ENCODE measurements around the gene SLC16A3.
"Not testable (repeated sequence)": the region's sequence is repeated elsewhere in the genome, so short reads cannot be mapped to it uniquely, and the experiment has no call there.

The SLC16A3 gene

GRCh38 chr17:82204831-82205719 is 23.8 kb upstream of the SLC16A3 start:
- DNase-seq: peak; percentile 40

DNA sequence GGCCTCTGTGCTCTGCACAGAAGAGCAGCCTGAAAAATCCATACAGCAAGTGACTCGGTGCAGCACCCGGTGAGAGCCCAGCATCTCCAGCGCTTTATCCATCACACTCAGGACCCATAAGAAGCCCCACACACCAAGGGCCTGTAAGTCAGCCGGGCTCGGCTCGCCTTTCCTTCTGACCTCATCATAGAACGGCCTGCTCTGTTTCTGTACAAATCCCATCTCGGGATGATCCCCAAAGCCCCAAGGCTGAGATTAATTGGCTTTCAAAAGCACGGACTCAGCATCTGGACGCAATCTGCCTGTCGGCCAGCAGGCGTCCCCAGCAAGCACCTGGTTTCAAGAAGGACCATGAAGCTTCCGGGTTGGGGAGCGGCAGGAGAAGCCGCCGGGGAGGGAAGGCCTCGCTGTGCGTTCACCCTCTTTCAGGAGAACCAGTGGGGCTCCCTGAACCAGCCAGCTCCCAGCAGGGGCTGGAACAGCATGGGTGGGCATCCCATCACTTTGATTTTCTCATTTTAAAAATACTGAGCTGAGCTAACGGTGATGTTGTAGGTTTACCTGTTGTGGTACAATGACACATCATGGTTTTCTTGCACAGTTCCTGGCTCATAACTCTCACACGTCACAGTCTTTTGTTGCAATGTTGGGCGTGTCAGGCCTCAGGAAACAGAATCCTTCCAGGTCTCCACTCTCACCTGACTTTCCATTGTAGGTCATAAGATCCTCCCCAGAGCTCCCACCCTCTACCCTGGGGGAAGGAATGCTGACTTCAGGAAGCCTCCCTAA is 22.9 kb upstream of the SLC16A3 start:
- peak; percentile 86 for DNase-seq

DNA sequence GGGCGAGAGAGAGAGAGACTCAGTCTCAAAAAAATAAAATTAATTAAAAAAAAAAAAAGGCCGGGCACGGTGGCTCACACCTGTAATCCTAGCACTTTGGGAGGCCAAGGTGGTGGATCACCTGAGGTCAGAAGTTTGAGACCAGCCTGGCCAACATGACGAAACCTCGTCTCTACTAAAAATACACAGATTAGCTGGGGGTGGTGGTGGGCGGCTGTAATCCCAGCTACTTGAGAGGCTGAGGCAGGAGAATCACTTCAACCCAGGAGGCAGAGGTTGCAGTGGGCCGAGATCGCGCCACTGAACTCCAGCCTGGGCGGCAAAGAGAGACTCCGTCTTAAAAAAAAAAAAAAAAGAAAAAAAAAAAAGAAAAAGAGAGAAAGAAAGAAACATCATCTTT is 18.2 kb upstream of the SLC16A3 start:
- DNase-seq: not testable (repeated sequence)

DNA sequence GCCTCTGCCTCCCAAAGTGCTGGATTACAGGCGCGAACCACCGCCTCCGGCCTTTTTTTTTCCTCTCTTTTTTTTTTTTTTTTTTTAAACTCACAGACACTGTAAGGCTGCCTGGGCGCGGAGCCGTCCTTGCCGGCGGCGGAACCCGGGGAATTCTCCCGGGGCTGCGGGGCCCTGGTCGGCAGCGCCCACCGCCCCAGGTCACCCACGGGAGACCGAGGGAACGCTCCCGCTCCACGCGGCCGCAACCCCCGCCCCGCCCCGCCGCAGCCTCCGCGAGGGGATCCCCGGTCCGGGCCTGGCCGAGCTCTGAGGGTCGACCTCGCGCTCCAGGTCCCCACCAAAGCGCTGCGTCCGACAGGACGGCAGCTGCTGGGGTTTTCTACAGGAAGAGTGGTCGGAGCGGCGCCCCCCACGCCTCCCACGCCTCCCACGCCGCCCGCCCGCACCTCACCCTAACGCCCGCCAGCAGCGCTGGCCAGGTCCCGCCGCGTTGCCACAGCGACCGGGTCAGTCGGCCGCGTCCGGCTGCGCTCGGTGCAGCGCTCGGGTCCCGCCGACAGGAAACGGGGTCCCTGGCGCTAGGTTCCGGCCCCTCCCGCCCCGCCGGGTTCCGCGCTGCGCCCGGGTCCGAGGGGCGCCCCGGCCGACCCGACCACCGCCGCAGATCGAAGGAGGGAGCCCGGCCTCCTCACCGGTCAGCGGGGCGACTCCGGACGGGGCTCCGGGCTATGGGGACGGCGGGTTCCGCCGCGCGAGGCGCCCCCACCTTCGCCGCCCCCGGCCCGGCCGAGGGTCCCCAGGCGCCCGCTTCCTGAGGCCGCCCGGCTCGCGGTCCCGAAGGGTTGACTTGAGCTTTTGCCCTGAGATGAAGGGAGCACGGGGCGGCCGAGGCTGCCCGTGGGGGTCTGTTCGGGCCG is 16.3 kb upstream of the SLC16A3 start, which contains the start of gene CCDC57:
Gene CCDC57 (minus strand): TSS at position 512 of the 920 bp plus-strand sequence. CDS start 10,898 bp downstream, outside the sequence.
- peak; percentile 66 for DNase-seq

- DNase-seq: peak; percentile 35
Measured at GRCh38 chr17:82213251-82214011, 15.4 kb upstream of the SLC16A3 start.

DNA sequence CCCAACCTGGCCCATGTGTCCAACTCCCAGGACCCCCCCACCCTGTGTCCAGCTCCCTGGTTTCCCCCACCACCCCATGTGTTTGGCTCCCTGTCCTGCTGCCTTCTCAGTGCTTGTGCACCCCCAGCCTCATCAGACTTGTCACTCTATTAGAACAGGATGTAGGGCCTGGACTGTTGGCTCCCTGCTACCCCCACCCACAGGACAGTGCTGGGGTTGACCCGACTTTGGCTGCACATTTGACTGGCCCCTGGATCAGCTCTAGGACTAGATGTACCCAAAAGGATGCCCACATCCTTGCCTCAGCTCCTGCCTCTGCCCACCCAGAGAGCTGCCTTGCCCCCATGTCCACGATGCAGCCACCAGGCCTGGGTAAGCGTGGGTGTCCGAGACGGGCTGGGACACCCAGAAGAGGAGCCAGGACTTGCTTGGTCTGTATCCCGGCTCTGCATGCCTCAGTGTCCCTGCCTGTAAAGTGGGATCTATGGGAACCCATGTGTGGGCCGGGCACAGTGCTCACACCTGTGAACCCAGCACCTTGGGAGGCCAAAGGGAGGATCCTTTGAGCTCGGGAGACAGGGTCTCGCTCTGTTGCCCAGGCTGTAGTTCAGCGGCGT is 14.7 kb upstream of the SLC16A3 start:
- DNase-seq: peak; percentile 4

DNA sequence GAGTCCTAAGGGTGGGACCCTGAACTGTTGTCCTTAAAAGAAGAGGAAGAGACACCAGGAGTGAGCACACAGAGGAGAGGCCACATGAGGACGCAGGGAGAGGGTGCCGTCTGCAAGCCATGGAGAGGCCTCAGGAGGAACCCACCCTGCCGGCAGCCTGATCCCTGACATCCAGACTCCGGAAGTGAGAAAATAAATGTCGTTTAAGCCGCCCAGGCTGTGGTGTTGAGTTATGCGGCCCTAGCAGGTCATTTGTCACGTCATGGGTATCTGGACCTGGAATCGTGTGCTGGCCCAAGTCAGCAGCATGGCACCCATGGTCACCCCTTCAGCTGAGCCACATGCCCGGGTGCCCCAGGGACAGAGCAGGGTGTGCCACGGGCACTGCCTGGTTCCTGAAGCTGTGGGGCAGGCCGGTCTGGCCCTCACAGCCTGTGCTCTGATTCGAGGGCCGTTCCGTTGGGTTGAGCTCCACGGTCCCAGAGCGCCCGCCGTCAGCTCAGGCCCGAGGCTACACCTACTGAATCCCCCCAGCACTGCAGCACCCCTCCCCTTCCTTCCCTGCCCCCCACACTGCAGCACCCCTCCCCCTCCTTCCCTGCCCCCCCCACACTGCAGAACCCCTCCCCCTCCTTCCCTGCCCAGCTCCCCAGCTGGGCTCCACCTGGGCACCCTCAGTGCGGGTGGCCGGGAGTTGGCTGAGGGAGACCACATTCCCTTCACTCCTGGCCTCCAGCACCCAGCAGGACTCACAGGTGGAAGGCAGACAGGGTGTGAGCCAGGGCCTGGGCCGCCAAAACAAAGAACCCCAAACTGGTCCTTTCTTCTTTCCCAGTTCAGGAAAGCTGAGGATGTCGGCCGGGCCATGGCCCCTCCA is 13.5 kb upstream of the SLC16A3 start:
- no peak for DNase-seq

GRCh38 chr17:82215972-82216300 is 12.9 kb upstream of the SLC16A3 start:
- no peak for DNase-seq

GRCh38 chr17:82216301-82217119 is 12.3 kb upstream of the SLC16A3 start:
- DNase-seq: peak; percentile 41

DNA sequence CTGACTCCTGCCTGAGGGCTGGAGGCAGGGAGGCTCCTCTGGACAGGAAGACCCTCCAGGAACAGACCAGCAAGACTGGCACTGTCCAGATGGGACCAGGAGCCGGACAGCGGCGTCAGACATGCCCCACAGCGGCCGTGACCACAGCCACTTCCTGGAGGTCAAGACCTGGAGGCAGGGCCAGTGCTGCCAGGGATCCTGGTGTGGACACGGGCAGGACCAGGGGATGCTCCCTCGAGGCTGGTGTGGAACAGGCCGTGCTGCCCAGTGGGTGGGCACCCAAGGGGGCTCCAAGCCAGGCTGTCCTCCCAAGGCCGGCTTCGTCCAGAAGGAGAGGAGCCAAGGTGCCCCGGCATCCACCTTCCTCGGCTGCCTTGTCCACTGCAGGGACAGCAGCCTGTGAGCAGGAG is 11.7 kb upstream of the SLC16A3 start:
- DNase-seq: no peak

DNA sequence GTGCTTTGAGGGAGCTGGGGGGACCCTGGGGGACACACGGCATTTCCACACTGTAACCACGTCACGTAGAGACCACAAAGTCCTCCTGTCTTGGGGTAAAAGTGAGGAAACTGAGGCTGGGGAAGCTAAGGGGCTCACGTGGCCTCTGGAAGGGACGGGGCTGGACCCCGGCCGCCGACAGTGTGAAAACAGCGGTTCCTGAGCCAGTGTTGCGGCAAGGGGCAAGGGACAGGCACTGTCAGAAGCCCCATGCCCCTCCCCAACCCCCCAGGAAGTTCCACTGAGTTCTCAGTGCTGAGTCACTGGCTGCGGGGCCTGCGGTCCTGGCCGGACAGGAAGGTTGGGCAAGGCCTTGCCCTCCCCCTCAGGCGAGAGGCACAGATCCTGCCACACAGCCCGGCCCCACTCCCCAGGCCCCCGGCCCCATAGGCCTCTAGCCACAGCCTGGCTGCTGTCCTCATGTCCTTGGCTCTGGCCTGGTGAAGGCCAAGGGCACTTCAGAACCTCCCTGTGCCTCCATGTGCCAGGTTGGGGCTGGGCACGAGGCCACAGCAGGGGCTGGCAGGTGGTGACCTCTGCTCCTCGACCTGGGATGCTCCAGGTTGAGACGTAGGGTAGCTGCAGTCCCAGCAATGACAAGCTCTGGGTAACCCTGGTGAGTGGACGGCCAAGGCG is 11.2 kb upstream of the SLC16A3 start:
- no peak for DNase-seq

GRCh38 chr17:82218349-82219075 is 10.3 kb upstream of the SLC16A3 start:
- no peak for DNase-seq

DNA sequence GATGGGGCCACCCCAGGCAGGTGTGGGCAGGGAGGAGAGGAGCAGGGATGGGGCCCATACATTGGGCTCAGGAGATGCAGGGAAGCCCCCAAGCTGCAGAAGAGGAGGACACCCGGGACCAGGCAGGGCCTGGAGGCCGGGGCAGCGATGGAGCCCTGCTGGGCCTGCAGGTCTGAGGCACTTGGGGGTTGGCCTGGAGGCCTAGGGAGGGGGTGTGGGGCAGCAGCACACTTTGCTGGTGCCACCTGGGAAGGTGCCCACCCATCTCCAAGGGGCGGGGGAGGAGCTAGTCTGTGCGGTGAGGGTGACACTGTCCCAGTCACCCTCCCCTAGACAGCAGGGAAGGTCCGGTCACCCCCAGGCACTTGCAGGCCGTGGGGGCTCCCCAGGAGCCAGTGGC is 9.8 kb upstream of the SLC16A3 start:
- DNase-seq: no peak

DNA sequence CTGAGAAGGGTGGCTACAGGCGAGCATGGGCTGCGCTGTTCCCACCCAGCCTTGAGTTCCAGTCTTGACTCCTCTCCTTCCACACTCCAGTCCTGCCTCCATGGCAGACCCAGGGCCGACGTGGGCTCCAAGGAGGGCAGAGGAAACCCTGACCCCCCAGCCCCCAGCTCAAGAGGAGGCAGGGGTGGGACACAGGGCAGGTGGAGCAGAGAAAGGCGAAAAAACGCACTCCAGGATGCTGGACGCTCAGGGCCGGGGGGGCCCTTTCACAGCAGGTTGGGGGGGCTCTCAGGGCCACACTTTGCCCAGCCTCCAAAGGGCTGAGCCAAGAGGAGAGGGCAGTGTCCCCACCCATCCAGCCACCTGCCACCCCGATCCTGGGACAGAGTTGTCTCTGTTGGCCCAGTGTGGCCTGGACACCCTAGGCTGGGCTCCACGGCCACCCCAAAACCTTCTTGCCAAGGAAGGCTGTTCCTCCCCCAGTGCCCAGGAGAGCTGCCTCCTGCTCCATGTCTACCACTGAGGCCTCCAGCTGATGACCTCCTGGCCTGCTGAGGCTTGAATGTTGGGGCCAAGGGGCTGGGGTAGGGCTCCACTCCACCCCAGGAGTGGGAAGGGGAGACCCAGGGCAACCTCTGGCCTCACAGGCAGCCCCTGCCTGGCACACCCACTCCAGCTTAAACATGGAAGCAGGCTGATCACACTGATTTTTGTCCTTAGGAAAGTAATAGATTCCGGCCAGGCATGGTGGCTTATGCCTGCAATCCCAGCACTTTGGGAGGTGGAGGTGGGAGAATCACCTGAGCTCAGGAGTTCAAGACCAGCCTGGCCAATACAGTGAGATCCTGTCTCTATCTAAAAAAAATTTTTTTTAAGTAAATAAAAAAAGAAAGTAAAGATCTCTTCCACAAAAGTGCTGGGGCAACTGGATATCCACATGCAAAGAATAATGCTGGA is 8.8 kb upstream of the SLC16A3 start:
- no peak for DNase-seq

DNA sequence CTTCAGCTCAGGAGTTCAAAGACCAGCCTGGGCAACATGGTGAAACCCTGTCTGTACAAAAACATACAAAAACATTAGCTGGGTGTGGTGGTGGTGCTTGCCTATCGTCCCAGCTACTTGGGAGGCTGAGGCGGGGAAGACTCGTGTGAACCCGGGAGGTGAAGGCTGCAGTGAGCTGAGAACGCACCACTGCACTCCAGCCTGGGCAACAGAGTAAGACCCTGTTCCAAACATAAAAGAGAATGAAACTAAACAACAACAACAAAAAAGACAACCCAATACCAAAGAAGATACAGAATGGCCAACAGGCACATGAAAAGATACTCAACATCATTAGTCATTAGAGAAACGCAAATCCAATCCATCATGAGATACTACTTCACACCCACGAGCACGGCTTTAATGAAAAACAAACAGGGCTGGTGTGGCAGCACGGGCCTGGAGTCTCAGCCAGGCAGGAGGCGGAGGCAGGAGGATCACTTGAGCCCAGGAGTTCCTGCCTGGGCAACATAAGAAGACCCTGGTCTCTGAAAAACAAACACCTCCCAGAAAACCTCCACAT is 7.4 kb upstream of the SLC16A3 start:
- no peak for DNase-seq

GRCh38 chr17:82222816-82223215 is 6.0 kb upstream of the SLC16A3 start:
- DNase-seq: no peak

DNA sequence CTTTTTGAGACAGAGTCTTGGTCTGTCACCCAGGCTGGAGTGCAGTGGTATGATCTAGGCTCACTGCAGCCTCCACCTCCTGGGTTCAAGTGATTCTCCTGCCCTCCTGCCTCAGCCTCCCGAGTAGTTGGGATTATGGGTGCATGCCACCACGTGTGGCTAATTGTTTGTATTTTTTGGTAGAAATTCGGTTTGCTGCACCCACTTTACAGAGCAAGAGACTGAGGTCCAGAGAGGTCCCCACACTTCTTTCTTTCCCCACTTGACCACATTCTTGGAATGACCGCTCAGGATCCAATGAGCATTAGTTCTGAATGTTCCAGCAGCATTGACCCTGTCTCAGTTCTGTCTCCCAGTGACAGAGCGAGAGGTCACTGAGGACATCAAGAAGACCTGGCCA is 5.3 kb upstream of the SLC16A3 start:
- no peak for DNase-seq
